ENCODE results near the gene ITGB4. TPM values are rescaled to one million over a fixed set of nuclear protein-coding genes. Genes with fewer than 3 reads are reported as not detected.

ITGB4 gene
- total and polyA plus RNA-seq, 12 donors = 4.6 to 17.0 (median 9.0) TPM

DNA sequence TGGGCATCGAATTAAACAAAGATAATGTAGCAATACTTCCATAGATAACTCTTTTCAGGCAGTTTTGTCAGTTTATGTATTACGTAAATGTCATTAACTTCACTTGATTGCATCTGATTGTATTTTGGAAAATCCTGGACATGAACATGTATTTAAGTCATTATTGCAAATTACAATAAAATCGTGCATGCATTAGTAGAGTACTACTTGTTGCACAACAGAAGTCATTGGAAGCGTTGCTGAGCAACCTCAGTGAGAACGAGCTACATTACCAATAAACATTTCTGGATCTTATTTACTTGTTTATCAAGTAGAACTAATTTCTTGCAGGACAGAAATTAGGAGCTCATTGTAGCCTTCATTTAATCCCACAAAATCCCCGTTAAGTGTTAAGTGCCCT, 70.0 kb downstream of the ITGB4 start:
- Histone ChIP-seq H3K36me3 (peaks cover 0 to 48% (median 0%) of the 10 kb centered on the region in 9 donors), H3K4me1 (peaks cover 0 to 48% (median 12%) of the 10 kb centered on the region in 9 donors), H3K9me3 (no peaks in the 10 kb centered on the region), H3K27me3 (no peaks in the 10 kb centered on the region), H3K4me3 (no peak overlapping the region), H3K27ac (no peak overlapping the region)
- DNase-seq (no peak), ATAC-seq (no peak)
- TF ChIP-seq, protein P1, sequence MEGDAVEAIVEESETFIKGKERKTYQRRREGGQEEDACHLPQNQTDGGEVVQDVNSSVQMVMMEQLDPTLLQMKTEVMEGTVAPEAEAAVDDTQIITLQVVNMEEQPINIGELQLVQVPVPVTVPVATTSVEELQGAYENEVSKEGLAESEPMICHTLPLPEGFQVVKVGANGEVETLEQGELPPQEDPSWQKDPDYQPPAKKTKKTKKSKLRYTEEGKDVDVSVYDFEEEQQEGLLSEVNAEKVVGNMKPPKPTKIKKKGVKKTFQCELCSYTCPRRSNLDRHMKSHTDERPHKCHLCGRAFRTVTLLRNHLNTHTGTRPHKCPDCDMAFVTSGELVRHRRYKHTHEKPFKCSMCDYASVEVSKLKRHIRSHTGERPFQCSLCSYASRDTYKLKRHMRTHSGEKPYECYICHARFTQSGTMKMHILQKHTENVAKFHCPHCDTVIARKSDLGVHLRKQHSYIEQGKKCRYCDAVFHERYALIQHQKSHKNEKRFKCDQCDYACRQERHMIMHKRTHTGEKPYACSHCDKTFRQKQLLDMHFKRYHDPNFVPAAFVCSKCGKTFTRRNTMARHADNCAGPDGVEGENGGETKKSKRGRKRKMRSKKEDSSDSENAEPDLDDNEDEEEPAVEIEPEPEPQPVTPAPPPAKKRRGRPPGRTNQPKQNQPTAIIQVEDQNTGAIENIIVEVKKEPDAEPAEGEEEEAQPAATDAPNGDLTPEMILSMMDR (IDR thresholded peaks at IDR 0.05) = no peak
- 89% methylated on average over 6 of the region's 6 CpGs for WGBS, 2 donors
- intact Hi-C loops (cut with DNase I) = loop anchor here in 1 of 10 donors (5.0 kb wide), 1 partner anchor 36 kb away; no protein-coding TSS in a partner anchor

GRCh38 chr17:75793460-75793859, 72.2 kb downstream of the ITGB4 start:
- Histone ChIP-seq H3K9me3 (no peaks in the 10 kb centered on the region), H3K27ac (no peak overlapping the region), H3K4me1 (peaks cover 0 to 26% (median 0%) of the 10 kb centered on the region in 9 donors), H3K36me3 (peaks cover 0 to 68% (median 14%) of the 10 kb centered on the region in 9 donors), H3K27me3 (no peaks in the 10 kb centered on the region), H3K4me3 (no peak overlapping the region)
- intact Hi-C loops (cut with DNase I) = loop anchor here in 1 of 10 donors (5.0 kb wide), 1 partner anchor 34 kb away; no protein-coding TSS in a partner anchor
- 86 to 93% methylated on average over 1 of the region's 1 CpG for WGBS, 2 donors
- TF ChIP-seq, protein P1 (IDR thresholded peaks at IDR 0.05) = no peak
- no peak for DNase-seq
- no peak for ATAC-seq

DNA sequence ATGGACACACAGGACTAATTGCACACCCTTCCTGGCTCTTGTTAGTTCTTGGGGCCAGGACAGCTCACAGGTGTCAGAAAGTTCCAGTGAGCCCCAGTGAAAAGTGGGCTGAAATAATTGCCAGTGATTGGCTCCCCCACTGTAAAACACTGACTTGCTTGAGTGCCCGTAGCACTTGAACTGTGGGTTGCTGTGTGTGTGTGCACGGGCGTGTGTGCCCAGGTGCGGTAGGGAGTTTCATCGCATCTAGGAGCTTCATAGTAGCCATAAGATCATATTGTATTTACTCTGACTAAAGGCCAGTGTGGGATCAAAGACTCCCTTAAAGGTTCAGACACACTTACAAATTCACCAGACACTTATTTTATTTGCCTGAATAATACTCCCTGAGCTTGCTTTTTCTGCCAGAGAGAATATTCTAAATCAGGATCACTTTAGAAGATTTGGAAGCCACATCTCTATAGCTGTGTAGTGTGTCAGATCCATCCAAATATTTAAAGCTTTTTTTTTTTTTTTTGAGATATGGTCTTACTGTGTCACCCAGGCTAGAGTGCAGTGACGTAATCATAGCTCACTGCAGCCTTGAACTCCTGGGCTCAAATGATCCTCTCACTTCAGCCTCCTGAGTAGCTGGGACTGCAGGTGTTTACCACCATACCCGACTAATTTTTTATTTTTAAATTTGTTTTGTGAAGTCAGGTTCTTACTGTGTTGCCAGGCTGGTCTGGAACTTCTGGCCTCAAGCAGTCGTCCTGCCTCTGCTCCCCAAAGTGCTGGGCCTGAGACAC, 74.8 kb downstream of the ITGB4 start:
- Histone ChIP-seq H3K4me3 (no peak overlapping the region), H3K27ac (no peak overlapping the region), H3K9me3 (no peaks in the 10 kb centered on the region), H3K27me3 (no peaks in the 10 kb centered on the region), H3K36me3 (peaks cover 0 to 93% (median 22%) of the 10 kb centered on the region in 9 donors), H3K4me1 (peaks cover 0 to 13% (median 0%) of the 10 kb centered on the region in 9 donors)
- intact Hi-C loops (cut with DNase I) = no loop called here
- TF ChIP-seq, protein P1 (IDR thresholded peaks at IDR 0.05) = no peak
- 87 to 92% methylated on average over 8 of the region's 8 CpGs for WGBS, 2 donors
- ATAC-seq (no peak), DNase-seq (no peak)

DNA sequence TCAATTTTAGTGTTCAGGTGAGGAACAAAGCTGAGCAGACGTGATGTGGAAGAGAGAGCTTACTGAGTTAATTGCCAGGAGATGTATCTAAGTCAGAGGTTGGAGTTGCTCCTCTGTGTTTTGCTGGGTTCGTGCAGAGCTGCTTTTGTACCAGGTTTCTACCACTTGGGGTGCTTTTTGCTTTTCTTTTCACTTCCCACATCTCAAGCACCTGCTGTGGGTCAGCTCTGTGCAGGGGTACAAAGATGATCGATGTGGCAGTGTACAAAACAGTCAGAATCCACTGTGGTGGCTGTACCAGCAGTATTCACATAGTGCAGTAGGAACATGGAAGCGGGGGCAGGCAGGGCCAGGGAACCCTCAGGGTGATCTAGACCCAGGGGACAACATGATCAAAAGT, 78.1 kb downstream of the ITGB4 start:
- TF ChIP-seq, protein P1 (IDR thresholded peaks at IDR 0.05) = no peak
- no peaks in the 10 kb centered on the region for H3K9me3 ChIP-seq
- intact Hi-C loops (cut with DNase I) = no loop called here
- no peak overlapping the region for H3K4me3 ChIP-seq
- no peak overlapping the region for H3K27ac ChIP-seq
- DNase-seq = no peak
- ATAC-seq = no peak
- WGBS, 2 donors = 88 to 92% methylated on average over 4 of the region's 4 CpGs
- peaks cover 0 to 78% (median 22%) of the 10 kb centered on the region in 9 donors for H3K36me3 ChIP-seq
- no peaks in the 10 kb centered on the region for H3K27me3 ChIP-seq
- no peaks in the 10 kb centered on the region for H3K4me1 ChIP-seq
